ENCODE measurements around the gene RGPD4. TPM values are rescaled to one million over a fixed set of nuclear protein-coding genes. Genes with fewer than 3 reads are reported as not detected.

RGPD4 gene
- total RNA-seq, 4 donors from 2014 or later = not detected

- intact Hi-C loops (cut with DNase I) = no loop called here
- Histone ChIP-seq H3K27me3 (no peaks in the 10 kb centered on the region), H3K4me3 (replicated peaks in 1 of 3) (no peak overlapping the region), H3K9me3 (no peaks in the 10 kb centered on the region), H3K4me1 (peaks cover 0 to 13% of the 10 kb centered on the region in 2 donors), H3K27ac (no peak overlapping the region), H3K36me3 (no peaks in the 10 kb centered on the region)
- DNase-seq = no peak
- TF ChIP-seq CTCF (IDR thresholded peaks at IDR 0.05) = no peak
- no peak for TF ChIP-seq POLR2A (IDR thresholded peaks at IDR 0.05)
- WGBS, 2 donors = 96 to 97% methylated on average over 6 of the region's 6 CpGs
These were observed 21.8 kb upstream of the RGPD4 start for GRCh38 chr2:107804608-107805498.

- Histone ChIP-seq H3K27me3 (no peaks in the 10 kb centered on the region), H3K27ac (no peak overlapping the region), H3K4me3 (replicated peaks in 1 of 3) (no peak overlapping the region), H3K9me3 (no peaks in the 10 kb centered on the region), H3K36me3 (no peaks in the 10 kb centered on the region), H3K4me1 (peaks cover 0 to 10% of the 10 kb centered on the region in 2 donors)
- WGBS, 2 donors = 95 to 97% methylated on average over 4 of the region's 4 CpGs
- no peak for DNase-seq
- TF ChIP-seq POLR2A (IDR thresholded peaks at IDR 0.05) (no peak), CTCF (IDR thresholded peaks at IDR 0.05) (no peak)
- intact Hi-C loops (cut with DNase I) = no loop called here
These were observed 19.8 kb upstream of the RGPD4 start for GRCh38 chr2:107806901-107807300.

- Histone ChIP-seq H3K27ac (peak overlapping the region in 1 of 3 donors; percentile 64), H3K4me1 (peaks cover 0 to 10% of the 10 kb centered on the region in 2 donors), H3K4me3 (replicated peaks in 1 of 3) (no peak overlapping the region), H3K36me3 (no peaks in the 10 kb centered on the region), H3K27me3 (no peaks in the 10 kb centered on the region), H3K9me3 (no peaks in the 10 kb centered on the region)
- intact Hi-C loops (cut with DNase I) = no loop called here
- no peak for TF ChIP-seq POLR2A (IDR thresholded peaks at IDR 0.05)
- TF ChIP-seq CTCF (IDR thresholded peaks at IDR 0.05) = no peak
- no peak for DNase-seq
- 75 to 85% methylated on average over 7 of the region's 7 CpGs for WGBS, 2 donors
These were observed 18.7 kb upstream of the RGPD4 start for GRCh38 chr2:107807988-107808387.

- no peak for DNase-seq
- no peaks in the 10 kb centered on the region for H3K9me3 ChIP-seq
- H3K36me3 ChIP-seq = no peaks in the 10 kb centered on the region
- no peak for TF ChIP-seq POLR2A (IDR thresholded peaks at IDR 0.05)
- TF ChIP-seq CTCF (IDR thresholded peaks at IDR 0.05) = no peak
- no peak overlapping the region for H3K4me3 ChIP-seq (replicated peaks in 1 of 3)
- intact Hi-C loops (cut with DNase I) = no loop called here
- peak overlapping the region in 1 of 3 donors; percentile 64 for H3K27ac ChIP-seq
- no peaks in the 10 kb centered on the region for H3K27me3 ChIP-seq
- H3K4me1 ChIP-seq = peaks cover 0 to 10% of the 10 kb centered on the region in 2 donors
- 79 to 82% methylated on average over 7 of the region's 7 CpGs for WGBS, 2 donors
These were observed 17.7 kb upstream of the RGPD4 start for GRCh38 chr2:107808959-107809358.

- TF ChIP-seq CTCF (IDR thresholded peaks at IDR 0.05) (no peak), POLR2A (IDR thresholded peaks at IDR 0.05) (no peak)
- Histone ChIP-seq H3K27me3 (no peaks in the 10 kb centered on the region), H3K4me1 (peaks cover 0 to 10% of the 10 kb centered on the region in 2 donors), H3K9me3 (no peaks in the 10 kb centered on the region), H3K4me3 (replicated peaks in 1 of 3) (no peak overlapping the region), H3K36me3 (no peaks in the 10 kb centered on the region), H3K27ac (peak overlapping the region in 1 of 3 donors; percentile 64)
- intact Hi-C loops (cut with DNase I) = no loop called here
- WGBS, 2 donors = 40 to 44% methylated on average over 3 of the region's 3 CpGs
- peak; percentile 25 to 35 for DNase-seq
These were observed 16.9 kb upstream of the RGPD4 start for GRCh38 chr2:107809835-107810234.

All from thyroid gland (tissue), 4 donors.